ENCODE data around the gene MTOR.

DNA sequence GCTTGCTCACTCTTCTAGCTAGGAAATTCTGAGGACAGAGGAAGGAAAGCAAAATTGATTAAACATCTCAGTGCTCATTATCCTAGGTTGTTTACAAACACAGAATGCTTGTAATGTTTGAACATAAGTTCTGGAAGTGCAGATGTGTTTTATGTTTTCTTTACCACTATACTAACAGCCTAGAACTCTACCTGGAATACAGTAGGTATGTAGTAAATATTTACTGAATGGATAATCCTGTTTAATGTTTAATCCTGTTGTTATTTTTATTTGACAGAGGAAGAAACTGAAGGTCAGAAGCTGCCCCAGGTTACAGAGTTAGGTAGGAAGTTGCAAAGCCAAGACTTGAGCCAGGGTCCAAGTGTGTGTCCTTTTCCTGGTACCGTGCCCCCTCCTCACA lies 6.1 kb downstream of the MTOR start:
- TF ChIP-seq, protein P1, sequence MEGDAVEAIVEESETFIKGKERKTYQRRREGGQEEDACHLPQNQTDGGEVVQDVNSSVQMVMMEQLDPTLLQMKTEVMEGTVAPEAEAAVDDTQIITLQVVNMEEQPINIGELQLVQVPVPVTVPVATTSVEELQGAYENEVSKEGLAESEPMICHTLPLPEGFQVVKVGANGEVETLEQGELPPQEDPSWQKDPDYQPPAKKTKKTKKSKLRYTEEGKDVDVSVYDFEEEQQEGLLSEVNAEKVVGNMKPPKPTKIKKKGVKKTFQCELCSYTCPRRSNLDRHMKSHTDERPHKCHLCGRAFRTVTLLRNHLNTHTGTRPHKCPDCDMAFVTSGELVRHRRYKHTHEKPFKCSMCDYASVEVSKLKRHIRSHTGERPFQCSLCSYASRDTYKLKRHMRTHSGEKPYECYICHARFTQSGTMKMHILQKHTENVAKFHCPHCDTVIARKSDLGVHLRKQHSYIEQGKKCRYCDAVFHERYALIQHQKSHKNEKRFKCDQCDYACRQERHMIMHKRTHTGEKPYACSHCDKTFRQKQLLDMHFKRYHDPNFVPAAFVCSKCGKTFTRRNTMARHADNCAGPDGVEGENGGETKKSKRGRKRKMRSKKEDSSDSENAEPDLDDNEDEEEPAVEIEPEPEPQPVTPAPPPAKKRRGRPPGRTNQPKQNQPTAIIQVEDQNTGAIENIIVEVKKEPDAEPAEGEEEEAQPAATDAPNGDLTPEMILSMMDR (IDR thresholded peaks at IDR 0.05): no peak
- TF ChIP-seq POLR2A (IDR thresholded peaks at IDR 0.05): no peak

Data from thyroid gland (tissue), 4 donors.